Heart right ventricle (tissue), 16 donors: ENCODE measurements around the gene ARMH1. TPM values are rescaled to one million over a fixed set of nuclear protein-coding genes. Genes with fewer than 3 reads are reported as not detected.

Experiments
- ATAC-seq, 8 donors: fragments of 200-7000 bp; cut with Tn5 transposase; one replicate each; pipeline ENCODE4 v1.9.1; 2020; ENCODE audit warnings: mild to moderate bottlenecking in 8 of 8, moderate library complexity in 8 of 8, moderate number of reproducible peaks in 1 of 8
- DNase-seq, 2 donors: peaks; one replicate each; pipeline ENCODE4 v3.0.0-alpha.2; 2020
- H3K27ac ChIP-seq, 10 donors: fragments of 200-600 bp; sonication (generic) in 2 of 10; one replicate each; pipeline versions ENCODE4 v1.5.0 to v1.8.0; 2020 to 2022; ENCODE audit warnings: mild to moderate bottlenecking in 3 of 10
- H3K27me3 ChIP-seq, 7 donors: fragments of 200-600 bp; one replicate each; pipeline ENCODE4 v1.8.0; 2021 to 2022; ENCODE audit warnings: mild to moderate bottlenecking in 2 of 7
- H3K36me3 ChIP-seq, 9 donors: fragments of 200-600 bp; sonication (generic) in 1 of 9; one replicate each; pipeline versions ENCODE4 v1.5.0 to v1.8.0; 2020 to 2022; ENCODE audit warnings: mild to moderate bottlenecking in 2 of 9
- H3K4me1 ChIP-seq, 9 donors: fragments of 200-600 bp; sonication (generic) in 1 of 9; one replicate each; pipeline versions ENCODE4 v1.5.0 to v1.8.0; 2020 to 2022; ENCODE audit warnings: mild to moderate bottlenecking in 4 of 9
- H3K4me3 ChIP-seq, 10 donors: fragments of 200-600 bp; sonication (generic) in 2 of 10; one replicate each; pipeline versions ENCODE4 v1.5.0 to v1.8.0; 2020 to 2022; ENCODE audit warnings: mild to moderate bottlenecking in 7 of 10, moderate library complexity in 2 of 10
- H3K9me3 ChIP-seq, 11 donors: fragments of 200-600 bp in 10 of 11; sonication (generic) in 2 of 11; one replicate each; pipeline versions ENCODE4 v1.5.0 to v1.8.0; 2013 to 2022; ENCODE audit warnings: mild to moderate bottlenecking in 2 of 11, control low read depth in 1 of 11, moderate library complexity in 1 of 11
- CTCF ChIP-seq, 9 donors: fragments of 200-600 bp; sonication (generic) in 2 of 9; IDR thresholded peaks; one replicate each; pipeline versions ENCODE4 v1.5.0 to v1.8.0; 2021 to 2022; ENCODE audit warnings: antibody characterized with exemption in 9 of 9, mild to moderate bottlenecking in 5 of 9, moderate library complexity in 1 of 9
- WGBS, 2 donors: extraction: QIAGEN DNeasy Blood & Tissue Kit; methylation state at CpG; one replicate each; pipeline ENCODE4 v1.1.7; 2013; ENCODE audit warnings: inconsistent platforms in 1 of 2; 5-methylcytosine and 5-hydroxymethylcytosine counted together
- intact Hi-C, 10 donors: fragments of 100-400 bp; cut with DNase I; formaldehyde crosslinking; loops; one replicate each; pipeline versions ENCODE4 v1.11.1 to v1.14.2; 2022
- polyA plus RNA-seq, 2 donors: library from polyadenylated mRNA; stranded (reverse); fragments of 200-250 nt; gene quantifications; one replicate each; pipeline ENCODE4 v1.2.3, GENCODE V29; 2013
- total RNA-seq, 10 donors: library from RNA; stranded (reverse); fragmentation: NEBNext Ultra II Directional in 3 of 10; extraction: Animal tissue kit (Norgen Biotek cat#: 25700) in 3 of 10; gene quantifications; one replicate each; pipeline versions ENCODE4 v1.2.1 to v1.2.4, GENCODE V29; 2021 to 2023
- donor health status: Arrhythmogenic right ventricular cardiomyopathy.
- donor health status: ischemic (EF 13 %, LVEDD 7.1; RV severe dilation, severe dysfunction).
- donor health status: healthy with polysubstance abuse.
- donor health status: DM: no; HTN: yes; CAD: no.
- donor health status: DM: no; HTN: no; CAD: no.
- donor health status: ischemic (EF 25% LVEDD 6.9; RV normal size, moderate dysfunction).
- donor health status: ischemic (EF 25% LVEDD 5.7; RV mildly dilated, moderate dysfunction).
- donor health status: healthy.
- donor health status: DM: yes; HTN: yes; CAD: no.
- donor health status: Ischemic cardiomyopathy.
- donor health status: ischemic (EF 35%, LVEDD 5.7; RV mildly dilated, moderate dysfunction).
- donor health status: nonischemic (EF 11% LVEDD 7.7; RV severe dilation, severe dysfunction).
- donor health status: DM: yes; HTN: yes; CAD: no.
- donor health status: PGD.
- donor health status: ischemic (EF 29% LVEDD 5.4; RV normal size, mild dysfunction).
- donor health status: nonischemic (EF 23%, LVEDD 6.1; RV moderate dilation, normal function).

The ARMH1 gene
- total and polyA plus RNA-seq, 12 donors: 0.62 to 3.3 (median 1.1) TPM; not detected in 5

GRCh38 chr1:44660176-44660575, 14.3 kb upstream of the ARMH1 start:
- ATAC-seq (peak; percentile 87 to 97 (median 92)), DNase-seq (peak; percentile 81 to 84)
- no peak overlapping the region for H3K4me3 ChIP-seq

GRCh38 chr1:44661781-44662682, 12.5 kb upstream of the ARMH1 start:
- H3K4me1 ChIP-seq: peaks cover 0 to 12% (median 5%) of the 10 kb centered on the region in 9 donors
- no peaks in the 10 kb centered on the region for H3K27me3 ChIP-seq
- no peak overlapping the region for H3K27ac ChIP-seq
- ATAC-seq: peak in 1 of 8 donors; percentile 9
- intact Hi-C loops: no loop called here
- DNase-seq: no peak
- H3K4me3 ChIP-seq: no peak overlapping the region
- H3K9me3 ChIP-seq: no peaks in the 10 kb centered on the region
- WGBS, 2 donors: 77 to 78% methylated on average over 15 of the region's 15 CpGs
- no peaks in the 10 kb centered on the region for H3K36me3 ChIP-seq
- TF ChIP-seq CTCF (IDR thresholded peaks at IDR 0.05): no peak

More at GRCh38 chr1:44660176-44660575, 14.3 kb upstream of the ARMH1 start:
- H3K36me3 ChIP-seq: peaks cover 0 to 9% (median 0%) of the 10 kb centered on the region in 9 donors
- TF ChIP-seq CTCF (IDR thresholded peaks at IDR 0.05): no peak
- no peaks in the 10 kb centered on the region for H3K27me3 ChIP-seq
- 38 to 46% methylated on average over 9 of the region's 9 CpGs for WGBS, 2 donors
- intact Hi-C loops: no loop called here
- H3K27ac ChIP-seq: peak overlapping the region in 6 of 10 donors; percentile 38 to 70 (median 62)
- peaks cover 0 to 12% (median 5%) of the 10 kb centered on the region in 9 donors for H3K4me1 ChIP-seq
- no peaks in the 10 kb centered on the region for H3K9me3 ChIP-seq

GRCh38 chr1:44662683-44663030, 11.9 kb upstream of the ARMH1 start:
- WGBS, 2 donors: 82 to 83% methylated on average over 5 of the region's 5 CpGs
- peaks cover 0 to 12% (median 5%) of the 10 kb centered on the region in 9 donors for H3K4me1 ChIP-seq
- no peaks in the 10 kb centered on the region for H3K9me3 ChIP-seq
- ATAC-seq: no peak
- intact Hi-C loops: no loop called here
- H3K36me3 ChIP-seq: no peaks in the 10 kb centered on the region
- no peak for TF ChIP-seq CTCF (IDR thresholded peaks at IDR 0.05)
- H3K27ac ChIP-seq: no peak overlapping the region
- no peaks in the 10 kb centered on the region for H3K27me3 ChIP-seq
- H3K4me3 ChIP-seq: no peak overlapping the region
- no peak for DNase-seq

- no peaks in the 10 kb centered on the region for H3K36me3 ChIP-seq
- H3K4me3 ChIP-seq: no peak overlapping the region
- intact Hi-C loops: no loop called here
- TF ChIP-seq CTCF (IDR thresholded peaks at IDR 0.05): no peak
- no peaks in the 10 kb centered on the region for H3K9me3 ChIP-seq
- no peak for DNase-seq
- 93 to 95% methylated on average over 5 of the region's 5 CpGs for WGBS, 2 donors
- ATAC-seq: no peak
- H3K27me3 ChIP-seq: no peaks in the 10 kb centered on the region
- no peak overlapping the region for H3K27ac ChIP-seq
- peaks cover 0 to 12% (median 5%) of the 10 kb centered on the region in 9 donors for H3K4me1 ChIP-seq
These were observed 11.1 kb upstream of the ARMH1 start for GRCh38 chr1:44663417-44663816.
